HL-60/S4 treated with retinoic acid at 250 ng/mL for 4 days and 3 days (cell line): ENCODE results near the gene B3GNT5.

Experiments used
- in situ Hi-C: fragments of 300-500 bp; cut with MboI; formaldehyde crosslinking; loops from 2 replicates; pipeline ENCODE4 v1.7.0; 2022; ENCODE audit warnings: low sequenced_read_pairs

B3GNT5 gene

GRCh38 chr3:183288117-183288516, 35.1 kb downstream of the B3GNT5 start:
- in situ Hi-C loops = no loop called here

- in situ Hi-C loops = no loop called here
These were observed 37.2 kb downstream of the B3GNT5 start for GRCh38 chr3:183290216-183290615.

GRCh38 chr3:183291497-183292031, 38.5 kb downstream of the B3GNT5 start:
- in situ Hi-C loops = no loop called here

- in situ Hi-C loops = no loop called here
These were observed 40.9 kb downstream of the B3GNT5 start for GRCh38 chr3:183293966-183294365.

DNA sequence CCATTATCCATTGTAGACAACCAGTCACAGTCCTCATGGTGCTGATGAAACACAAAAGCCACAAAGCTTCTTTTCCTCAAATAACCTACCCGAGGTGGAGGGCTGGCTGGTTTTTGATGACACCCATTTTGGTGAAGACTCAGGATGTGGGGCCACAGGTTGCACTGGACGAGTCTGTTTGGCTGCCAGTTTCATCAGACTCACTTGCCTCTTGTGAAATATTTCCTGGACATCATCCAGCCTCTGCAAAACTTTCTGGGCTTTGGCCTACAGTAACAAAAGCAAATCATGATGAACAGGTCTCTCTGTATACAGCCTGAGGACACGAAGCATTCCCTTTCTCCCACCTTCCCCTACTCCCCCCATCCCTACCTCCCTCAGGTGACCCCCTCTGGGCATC, 42.2 kb downstream of the B3GNT5 start:
- in situ Hi-C loops = no loop called here

DNA sequence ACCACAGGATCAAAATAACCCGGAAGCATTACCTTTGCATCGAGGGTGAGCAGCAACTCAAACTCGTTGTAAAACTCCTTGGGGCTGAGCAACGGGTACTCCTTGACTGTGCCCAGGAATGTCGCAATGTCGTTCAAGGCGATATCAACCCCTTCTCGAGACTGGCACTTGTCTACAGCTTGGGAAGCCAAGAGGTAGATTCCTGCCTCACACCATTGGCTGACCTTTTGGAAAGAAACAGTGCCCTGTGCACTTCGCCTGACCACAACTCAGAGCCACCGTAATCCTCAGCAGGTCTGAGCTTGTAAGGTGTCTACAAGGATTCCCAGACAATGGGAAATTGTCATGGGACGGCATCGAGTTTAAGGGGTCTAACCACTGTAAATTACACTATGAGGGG, 43.9 kb downstream of the B3GNT5 start:
- in situ Hi-C loops = no loop called here

GRCh38 chr3:183298701-183299153, 45.7 kb downstream of the B3GNT5 start:
- in situ Hi-C loops = no loop called here

- in situ Hi-C loops = no loop called here
These were observed 46.9 kb downstream of the B3GNT5 start for GRCh38 chr3:183299976-183300375.

DNA sequence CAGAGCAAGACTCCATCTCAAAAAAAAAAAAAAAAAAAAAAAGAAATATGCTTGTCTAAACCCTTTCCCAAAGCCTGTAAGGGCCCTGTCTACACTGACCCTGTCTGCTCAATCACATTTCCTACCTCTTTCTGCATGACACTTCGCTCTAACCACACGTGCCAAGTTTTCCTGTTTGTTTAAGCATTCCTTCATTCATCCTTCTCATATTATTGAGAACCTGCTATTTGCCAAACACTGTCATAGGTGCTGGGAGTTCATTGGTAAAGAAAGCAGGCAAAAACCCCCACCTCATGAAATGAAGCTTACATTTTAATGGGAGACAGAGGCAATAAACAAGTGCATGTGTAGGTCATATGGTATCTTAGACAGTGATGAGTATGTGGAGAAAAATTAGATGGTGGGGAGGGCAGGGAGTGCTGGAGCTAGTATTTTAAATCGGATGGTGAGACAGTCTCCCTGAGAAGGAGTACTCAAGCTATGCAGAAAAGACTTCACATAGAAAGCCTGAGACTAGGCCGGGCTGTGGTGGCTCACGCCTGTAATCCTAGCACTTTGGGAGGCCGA, 48.0 kb downstream of the B3GNT5 start:
- in situ Hi-C loops = no loop called here

DNA sequence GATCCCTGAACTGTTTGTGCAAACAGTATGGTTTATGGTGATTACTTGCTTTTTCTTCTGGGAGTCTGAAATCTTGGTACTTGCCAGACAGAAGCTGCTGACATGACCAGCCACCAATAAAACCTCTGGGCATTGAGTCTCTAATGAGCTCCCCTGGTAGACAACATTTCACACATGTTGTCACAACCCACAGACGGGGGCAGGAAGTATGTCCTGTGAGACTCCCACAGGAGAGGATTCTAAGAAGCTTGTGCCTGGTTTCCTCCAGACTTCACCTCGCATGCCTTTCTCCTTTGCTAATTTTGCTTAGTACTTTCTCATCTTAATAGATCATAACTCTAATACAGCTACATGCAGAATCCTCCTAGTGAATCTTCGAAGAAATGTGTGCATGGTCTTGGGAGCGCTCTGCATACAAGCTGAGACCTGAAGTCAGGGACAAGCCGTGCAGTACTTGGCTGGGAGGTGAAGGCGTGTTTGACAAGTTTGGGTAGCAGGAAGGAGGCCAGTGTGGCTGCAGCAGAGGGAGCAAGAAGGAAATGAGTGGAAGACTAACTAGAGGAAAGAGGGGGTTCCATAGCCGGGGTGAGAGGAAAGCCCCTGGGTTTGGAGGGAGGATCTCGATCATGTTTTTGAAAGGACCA, 49.0 kb downstream of the B3GNT5 start:
- in situ Hi-C loops = no loop called here

DNA sequence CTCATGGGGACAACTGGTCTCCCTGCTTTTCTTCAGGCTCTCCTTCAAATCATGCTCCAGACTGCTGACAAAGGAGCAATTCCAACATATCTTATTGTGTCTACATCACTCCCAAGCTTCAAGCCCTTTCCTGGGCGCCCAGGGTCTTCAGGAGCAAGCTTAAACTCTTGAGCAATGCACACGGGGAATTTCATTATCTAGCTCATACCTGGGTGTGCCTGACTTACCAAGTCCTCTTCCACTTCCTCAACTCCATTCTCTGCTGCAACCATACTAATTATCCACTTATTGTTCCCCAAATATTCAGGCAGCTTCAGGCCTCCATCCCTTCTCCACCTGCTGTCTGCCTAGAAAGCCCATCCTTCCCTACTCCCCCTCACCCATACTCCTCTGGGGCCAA, 50.6 kb downstream of the B3GNT5 start:
- in situ Hi-C loops = no loop called here

DNA sequence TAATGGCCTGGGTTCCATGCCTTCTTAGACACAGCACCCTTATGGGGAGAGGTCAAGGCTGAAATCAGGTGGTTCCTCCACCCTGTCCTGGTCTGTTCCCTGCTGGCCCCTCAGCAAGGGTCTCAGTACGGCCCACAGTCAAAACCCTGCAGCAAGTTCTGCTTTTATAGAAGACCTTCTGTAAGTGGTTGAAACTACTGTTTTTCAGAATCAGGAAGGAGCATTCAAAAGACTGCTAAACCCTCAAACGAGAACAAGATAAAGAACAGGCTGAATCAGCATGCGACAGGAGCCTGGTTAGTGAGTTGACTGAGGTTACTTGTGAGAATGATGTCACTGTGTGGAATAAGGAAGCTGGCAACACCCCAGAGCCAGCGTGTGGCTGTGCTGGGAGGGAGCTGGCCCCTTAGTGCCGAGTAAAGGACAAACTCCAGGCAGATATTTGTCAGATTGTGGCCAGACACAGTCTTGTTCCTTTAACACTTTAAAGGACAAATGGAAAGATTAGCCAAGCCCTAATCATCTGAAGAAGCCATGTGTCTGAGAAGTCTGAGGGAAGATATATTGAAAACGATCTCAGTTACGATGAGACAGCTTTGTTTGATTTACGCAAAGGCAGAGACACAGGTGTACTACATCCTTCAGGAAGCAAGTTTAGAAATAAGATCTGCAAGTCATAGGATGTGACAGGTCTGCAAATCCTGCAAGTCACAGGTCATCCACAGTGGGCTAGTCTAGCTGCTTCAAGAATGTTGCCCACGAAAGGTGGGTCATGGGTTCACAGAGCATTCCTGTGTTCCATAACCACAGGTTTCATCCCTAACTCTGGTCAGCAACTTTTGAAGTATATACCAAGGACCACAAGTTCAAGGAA, 54.0 kb downstream of the B3GNT5 start:
- in situ Hi-C loops = no loop called here

DNA sequence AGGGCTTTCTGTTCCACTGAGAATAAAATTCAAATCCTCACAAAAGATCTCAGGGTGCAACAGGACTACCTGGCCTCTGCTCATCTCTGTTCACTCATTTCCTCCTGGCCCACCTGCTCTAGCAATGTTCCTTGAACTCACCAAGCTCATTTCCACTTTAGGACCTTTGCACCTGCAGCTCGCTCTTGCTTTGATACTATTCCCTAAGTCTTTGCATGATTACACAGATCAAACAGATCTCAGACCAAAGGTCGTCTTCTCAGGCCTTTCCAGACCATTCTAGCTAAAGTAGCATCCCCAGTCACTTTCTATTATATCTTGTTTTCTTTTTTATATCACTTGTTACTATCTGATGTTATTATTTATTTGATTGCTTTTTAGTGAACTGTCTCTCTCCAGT, 54.7 kb downstream of the B3GNT5 start:
- in situ Hi-C loops = no loop called here

GRCh38 chr3:183308751-183309150, 55.7 kb downstream of the B3GNT5 start:
- in situ Hi-C loops = no loop called here

DNA sequence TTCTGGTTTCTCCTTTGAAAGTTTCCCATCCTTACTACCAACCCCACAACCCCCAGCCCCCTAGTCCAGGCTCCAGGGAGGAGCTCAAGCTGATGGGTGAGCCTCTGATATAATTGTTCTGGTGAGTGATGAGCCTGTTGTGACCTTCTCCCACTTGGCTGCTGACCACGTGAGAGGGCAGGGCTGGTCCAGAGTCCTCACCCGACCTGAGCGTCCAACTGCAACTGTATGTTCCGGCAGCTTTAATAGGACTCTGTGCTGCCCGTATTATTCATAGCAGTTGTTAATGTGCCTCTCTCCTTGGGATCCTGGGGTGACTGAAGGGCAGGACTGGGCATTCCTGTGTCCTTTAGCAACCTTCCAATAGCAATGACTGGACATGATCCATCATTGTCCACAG, 56.2 kb downstream of the B3GNT5 start:
- in situ Hi-C loops = no loop called here

DNA sequence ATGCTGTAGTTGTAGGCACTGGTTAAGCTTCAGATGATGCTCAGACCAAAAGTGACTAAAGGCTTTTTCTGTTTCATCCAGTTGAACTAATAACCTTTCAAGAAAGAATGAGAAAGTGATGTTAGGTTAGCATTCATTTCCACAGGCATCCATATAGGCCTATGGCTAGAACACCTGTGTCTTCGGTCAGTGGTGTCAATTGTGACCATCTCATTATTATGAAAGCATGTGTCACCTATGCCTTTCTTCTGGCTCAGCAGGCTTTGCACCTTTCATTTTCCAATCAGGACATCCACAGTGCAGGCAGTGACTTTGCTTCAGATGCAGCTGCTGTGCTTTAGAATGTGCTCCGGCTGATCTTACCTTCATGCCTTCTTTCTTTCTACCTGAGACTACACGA, 57.9 kb downstream of the B3GNT5 start:
- in situ Hi-C loops = no loop called here

GRCh38 chr3:183312433-183312832, 59.4 kb downstream of the B3GNT5 start:
- in situ Hi-C loops = no loop called here

- in situ Hi-C loops = no loop called here
These were observed 60.3 kb downstream of the B3GNT5 start for GRCh38 chr3:183313351-183313750.

- in situ Hi-C loops = no loop called here
These were observed 60.7 kb downstream of the B3GNT5 start for GRCh38 chr3:183313764-183314163.

- in situ Hi-C loops = no loop called here
These were observed 62.7 kb downstream of the B3GNT5 start for GRCh38 chr3:183315739-183316138.

- in situ Hi-C loops = no loop called here
These were observed 64.2 kb downstream of the B3GNT5 start for GRCh38 chr3:183317271-183317670.
